ENCODE measurements around the gene DYSF.

GRCh38 chr2:71423817-71424420 lies 29.4 kb upstream of the DYSF start:
- TF ChIP-seq, protein P1, sequence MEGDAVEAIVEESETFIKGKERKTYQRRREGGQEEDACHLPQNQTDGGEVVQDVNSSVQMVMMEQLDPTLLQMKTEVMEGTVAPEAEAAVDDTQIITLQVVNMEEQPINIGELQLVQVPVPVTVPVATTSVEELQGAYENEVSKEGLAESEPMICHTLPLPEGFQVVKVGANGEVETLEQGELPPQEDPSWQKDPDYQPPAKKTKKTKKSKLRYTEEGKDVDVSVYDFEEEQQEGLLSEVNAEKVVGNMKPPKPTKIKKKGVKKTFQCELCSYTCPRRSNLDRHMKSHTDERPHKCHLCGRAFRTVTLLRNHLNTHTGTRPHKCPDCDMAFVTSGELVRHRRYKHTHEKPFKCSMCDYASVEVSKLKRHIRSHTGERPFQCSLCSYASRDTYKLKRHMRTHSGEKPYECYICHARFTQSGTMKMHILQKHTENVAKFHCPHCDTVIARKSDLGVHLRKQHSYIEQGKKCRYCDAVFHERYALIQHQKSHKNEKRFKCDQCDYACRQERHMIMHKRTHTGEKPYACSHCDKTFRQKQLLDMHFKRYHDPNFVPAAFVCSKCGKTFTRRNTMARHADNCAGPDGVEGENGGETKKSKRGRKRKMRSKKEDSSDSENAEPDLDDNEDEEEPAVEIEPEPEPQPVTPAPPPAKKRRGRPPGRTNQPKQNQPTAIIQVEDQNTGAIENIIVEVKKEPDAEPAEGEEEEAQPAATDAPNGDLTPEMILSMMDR (conservative IDR thresholded peaks at IDR 0.05; ENCODE audit: low read length), result no peak
- no peak for TF ChIP-seq EZH2phosphoT487 (IDR thresholded peaks at IDR 0.05; ENCODE audit: borderline replicate concordance, low read depth, low read length)
